ENCODE data around the gene HIF3A. TPM values are rescaled to one million over a fixed set of nuclear protein-coding genes. Genes with fewer than 3 reads are reported as not detected.

The HIF3A gene
- total and polyA plus RNA-seq, 2 of the 8 experiments (the other 6 are each of a cell fraction or from before 2014, with no cell fraction given) = 38.6 to 38.8 TPM

DNA sequence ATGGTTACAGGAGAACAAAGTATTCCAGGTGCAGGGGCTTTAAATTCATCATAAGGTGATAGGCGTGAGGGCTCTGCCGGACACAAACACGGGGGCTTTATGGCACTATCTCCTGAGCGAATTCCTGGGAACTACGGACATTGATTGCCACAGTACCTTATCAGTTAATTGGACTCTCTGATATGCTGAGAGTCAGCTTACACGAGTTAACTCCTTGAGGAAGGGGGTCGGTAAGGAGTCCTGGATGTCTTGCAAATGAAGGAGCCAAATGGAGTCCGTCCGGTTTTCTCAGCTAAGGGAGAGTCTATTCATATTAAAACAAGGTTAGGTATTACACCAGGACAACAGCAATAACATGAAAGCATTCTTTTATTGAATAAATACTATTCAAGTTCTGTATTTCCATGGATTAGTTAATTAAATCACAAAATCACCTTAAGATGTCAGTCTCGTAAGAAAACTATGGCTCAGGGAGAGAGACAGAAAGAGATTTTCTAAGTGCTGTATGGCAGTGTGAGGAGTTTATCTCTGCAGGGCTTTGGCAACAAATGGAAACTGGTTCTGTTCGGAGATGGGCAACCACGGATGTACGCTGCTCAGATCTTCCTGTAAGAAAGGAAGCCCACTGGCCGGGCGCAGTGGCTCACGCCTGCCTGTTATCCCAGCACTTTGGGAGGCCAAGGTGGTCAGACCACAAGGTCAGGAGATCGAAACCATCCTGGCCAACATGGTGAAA is 26.2 kb upstream of the HIF3A start:
- no peak overlapping the region for H3K23ac ChIP-seq (ENCODE audit: insufficient read length)
- H3K79me1 ChIP-seq (ENCODE audit: low read depth, low read length) = no peaks in the 10 kb centered on the region
- H2BK15ac ChIP-seq (ENCODE audit: low read length) = no peak overlapping the region
- FAIRE-seq = peak; percentile 24
- H3K18ac ChIP-seq (ENCODE audit: extremely low read depth, low read length) = peak overlapping the region; percentile 75
- peak overlapping the region; percentile 87 for H2BK120ac ChIP-seq (replicated peaks; ENCODE audit: low read depth, low read length)
- no peaks in the 10 kb centered on the region for H3K27me3 ChIP-seq (replicated peaks in 1 of 4; ENCODE audit: control insufficient read depth in 3 of 4, extremely low read depth in 1 of 4, insufficient read depth in 3 of 4, low read length in 3 of 4)
- peak overlapping the region; percentile 81 for H4K91ac ChIP-seq (replicated peaks; ENCODE audit: insufficient read length, low read length)
- H3K23me2 ChIP-seq (ENCODE audit: low read depth, low read length) = no peaks in the 10 kb centered on the region; the same call in 1 of the 2 replicates
- peak overlapping the region; percentile 35 to 53 for H3K4me2 ChIP-seq (ENCODE audit: insufficient read depth in 1 of 2, low read depth in 2 of 2, low read length in 2 of 2)
- 0 out of 2 replicates have a peak overlapping the region, but pooled peaks have one; percentile 5 for H2AFZ ChIP-seq (ENCODE audit: low read length)
- no peak overlapping the region for H3K56ac ChIP-seq (replicated peaks; ENCODE audit: insufficient read length, low read depth, low read length)
- no peaks in the 10 kb centered on the region for H3K9me3 ChIP-seq (ENCODE audit: insufficient read depth in 2 of 2, low read depth in 1 of 2, low read length in 1 of 2)
- no peak overlapping the region for H2AK5ac ChIP-seq (ENCODE audit: low read depth, low read length)
- H4K8ac ChIP-seq (ENCODE audit: extremely low read depth, insufficient read depth, low read length) = peak overlapping the region; percentile 69; the same call in 1 of the 2 replicates
- ChIA-PET POLR2A (ENCODE audit: partially characterized antibody) (interaction anchor here (1.4 to 1.6 kb wide), 2 partner anchors 137 to 138 kb away, joined by 3 read pairs; no protein-coding TSS in a partner anchor), CTCF (ENCODE audit: partially characterized antibody) (interaction anchor here (0.6 to 18.7 kb wide), 9 partner anchors 11 to 242 kb away, joined by 3 to 365 read pairs (median 3); partner anchors contain the start of gene PPP5C)
- H3K4me3 ChIP-seq (ENCODE audit: extremely low read depth in 1 of 4, insufficient read depth in 2 of 4, low read depth in 3 of 4, low read length in 4 of 4) = peak overlapping the region in 2 of 4 experiments; percentile 26 to 43; a peak in 4 of 8 replicates
- H3K36me3 ChIP-seq (ENCODE audit: control insufficient read depth in 2 of 4, insufficient read depth in 4 of 4, low read length in 3 of 4) = no peaks in the 10 kb centered on the region
- peak overlapping the region in 2 of 4 experiments; percentile 17 to 25; a peak in 1 of 7 replicates for H3K9ac ChIP-seq (replicated peaks in 1 of 4; ENCODE audit: extremely low read depth in 1 of 4, low read depth in 3 of 4, low read length in 3 of 4)
- DNase-seq (ENCODE audit: low read depth in 1 of 2, low spot score in 2 of 2) = no peak
- peak overlapping the region; percentile 52; the same call in 1 of the 2 replicates for H2BK12ac ChIP-seq (ENCODE audit: low read depth, low read length)
- peak overlapping the region; percentile 69 for H3K4ac ChIP-seq (replicated peaks; ENCODE audit: insufficient read length, low read depth, low read length)
- H4K20me1 ChIP-seq (replicated peaks in 1 of 2; ENCODE audit: control insufficient read depth in 1 of 2, insufficient read depth in 2 of 2, low read length in 2 of 2) = no peaks in the 10 kb centered on the region
- H3K14ac ChIP-seq (ENCODE audit: insufficient read length) = no peak overlapping the region
- WGBS, 2 experiments (ENCODE audit: extremely low coverage in 1 of 2, insufficient coverage in 1 of 2, insufficient read length in 1 of 2, insufficient replicate concordance in 2 of 2, low coverage in 1 of 2, low lambda C conversion rate in 2 of 2, missing lambda C conversion rate in 1 of 2) = 27% methylated on average over 17 of the region's 17 CpGs; no CpG with 5 or more reads in 1 of the 2 experiments
- H2BK5ac ChIP-seq (ENCODE audit: low read depth, low read length) = peak overlapping the region; percentile 90; the same call in 1 of the 2 replicates
- peak overlapping the region; percentile 31; the same call in 1 of the 2 replicates for H3K27ac ChIP-seq (ENCODE audit: low read depth, low read length)
- peak overlapping the region; percentile 60 for H4K5ac ChIP-seq (ENCODE audit: insufficient read length, low read depth, low read length)
- H3K79me2 ChIP-seq (ENCODE audit: control insufficient read depth in 1 of 2, insufficient read depth in 2 of 2, low read length in 2 of 2) = no peaks in the 10 kb centered on the region
- peaks cover 7 to 12% (median 9%) of the 10 kb centered on the region in 4 experiments for H3K4me1 ChIP-seq (replicated peaks in 1 of 4; ENCODE audit: control insufficient read depth in 3 of 4, insufficient read depth in 4 of 4, low read length in 3 of 4)
- H2BK20ac ChIP-seq (ENCODE audit: low read length) = no peak overlapping the region
- no peak for TF ChIP-seq CBX8 (IDR thresholded peaks at IDR 0.05; ENCODE audit: borderline replicate concordance, low read depth, low read length)

All from H1 (cell line).